Immature natural killer cell (primary cell): ENCODE measurements around the gene PKNOX2. TPM values are rescaled to one million over a fixed set of nuclear protein-coding genes. Genes with fewer than 3 reads are reported as not detected.

Experiments used
- DNase-seq, 3 donors: peaks; one replicate each; pipeline ENCODE4 v3.0.0; 2022; ENCODE audit warnings: mixed read lengths in 1 of 3
- H3K27ac Mint-ChIP-seq, 6 donors: one replicate each; pipeline ENCODE4 v1.8.0; 2020; ENCODE audit warnings: mixed read lengths in 6 of 6, mild to moderate bottlenecking in 5 of 6, inconsistent platforms in 4 of 6, moderate library complexity in 3 of 6
- H3K27me3 Mint-ChIP-seq, 3 donors: one replicate each; pipeline ENCODE4 v1.8.0; 2020 to 2021; ENCODE audit warnings: low read depth in 3 of 3, mild to moderate bottlenecking in 3 of 3, mixed read lengths in 3 of 3, moderate library complexity in 3 of 3, inconsistent platforms in 1 of 3
- H3K36me3 Mint-ChIP-seq, 3 donors: one replicate each; pipeline ENCODE4 v1.8.0; 2020; ENCODE audit warnings: mixed read lengths in 3 of 3, inconsistent platforms in 2 of 3, mild to moderate bottlenecking in 2 of 3
- H3K4me1 Mint-ChIP-seq, 2 donors: one replicate each; pipeline ENCODE4 v1.8.0; 2020; ENCODE audit warnings: inconsistent platforms in 2 of 2, mild to moderate bottlenecking in 2 of 2, mixed read lengths in 2 of 2, moderate library complexity in 1 of 2
- H3K4me3 Mint-ChIP-seq, 5 donors: one replicate each; pipeline ENCODE4 v1.8.0; 2020; ENCODE audit warnings: mild to moderate bottlenecking in 5 of 5, mixed read lengths in 5 of 5, inconsistent platforms in 3 of 5, moderate library complexity in 3 of 5
- H3K9me3 Mint-ChIP-seq, 6 donors: one replicate each; pipeline ENCODE4 v1.8.0; 2020; ENCODE audit warnings: mild to moderate bottlenecking in 6 of 6, mixed read lengths in 6 of 6, inconsistent platforms in 4 of 6, moderate library complexity in 3 of 6
- polyA plus RNA-seq, 3 donors: library from polyadenylated mRNA; unstranded; fragments of 300-500 nt; fragmentation: Illumina TruSeq; gene quantifications; one replicate each; pipeline ENCODE4 v1.2.3, GENCODE V29; 2021

PKNOX2 gene
- polyA plus RNA-seq, 3 donors from 2014 or later, result not detected

DNA sequence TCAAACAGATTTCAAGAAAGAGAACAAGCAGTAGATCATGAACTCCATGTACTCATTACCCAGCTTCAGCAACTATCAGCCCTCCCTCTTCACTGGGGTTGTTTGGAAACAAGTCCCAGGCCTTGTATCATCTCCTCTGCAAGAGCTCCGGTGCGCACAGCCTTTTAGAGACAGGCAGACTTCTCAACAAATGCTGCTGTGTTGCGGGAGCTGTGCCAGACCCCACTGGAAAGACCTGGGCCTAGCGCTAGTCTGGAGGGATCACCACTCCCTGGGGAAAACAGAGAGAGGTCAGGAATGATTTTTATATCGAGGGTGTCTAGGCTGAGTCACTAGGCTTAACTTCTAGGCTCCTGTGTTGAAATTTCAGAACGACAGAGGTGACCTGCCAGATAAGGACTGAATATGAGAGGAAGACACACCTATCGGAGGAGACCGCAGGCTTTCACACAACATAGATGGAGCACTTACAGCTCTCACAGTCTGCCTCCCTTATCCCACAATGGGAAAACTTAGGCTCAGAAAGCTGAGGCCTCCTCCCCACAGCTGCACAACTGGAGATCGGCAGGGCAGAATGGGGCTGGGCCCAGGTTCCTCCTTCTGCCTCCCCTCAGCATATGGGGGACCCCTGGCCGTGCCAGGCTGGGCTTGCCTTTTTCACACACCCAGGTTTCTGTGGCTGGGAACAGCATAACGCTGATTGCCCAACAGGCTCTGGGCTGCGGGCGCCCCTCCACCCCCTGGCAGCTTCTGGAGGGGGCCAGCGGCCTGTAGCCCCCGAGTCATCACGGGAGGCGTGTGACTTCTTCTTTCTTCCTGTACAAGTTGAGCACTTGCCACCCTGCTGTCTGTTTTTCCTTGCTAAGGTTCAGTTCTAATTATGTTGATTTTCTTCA, 86.0 kb downstream of the PKNOX2 start:
- DNase-seq, result no peak
- Mint-ChIP-seq H3K4me1 (no peaks in the 10 kb centered on the region), H3K36me3 (no peaks in the 10 kb centered on the region), H3K9me3 (no peaks in the 10 kb centered on the region), H3K27me3 (peaks cover 2 to 8% (median 3%) of the 10 kb centered on the region in 3 donors), H3K4me3 (no peak overlapping the region), H3K27ac (no peak overlapping the region)

DNA sequence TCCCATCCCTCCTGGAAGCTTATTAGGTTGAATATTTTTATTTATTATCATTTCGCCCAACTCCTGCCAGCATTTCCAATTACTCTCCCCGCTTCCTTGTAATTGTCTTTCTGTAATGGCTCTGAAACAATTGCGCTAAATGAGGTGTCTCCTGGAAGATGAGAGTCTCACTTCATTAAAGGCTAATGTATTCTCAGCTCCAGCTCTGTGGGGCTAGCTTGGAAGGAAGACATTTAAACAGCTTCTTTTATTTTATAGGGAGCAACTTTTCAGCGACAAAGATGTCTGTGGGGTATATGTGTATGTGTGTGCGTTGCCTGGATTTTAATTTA, 86.6 kb downstream of the PKNOX2 start:
- Mint-ChIP-seq H3K4me1 (no peaks in the 10 kb centered on the region), H3K36me3 (no peaks in the 10 kb centered on the region), H3K9me3 (no peaks in the 10 kb centered on the region), H3K27ac (no peak overlapping the region), H3K4me3 (no peak overlapping the region), H3K27me3 (peaks cover 2 to 6% (median 2%) of the 10 kb centered on the region in 3 donors)
- DNase-seq, result no peak

- H3K9me3 Mint-ChIP-seq, result no peaks in the 10 kb centered on the region
- H3K27ac Mint-ChIP-seq, result peak overlapping the region in 1 of 6 donors; percentile 5
- no peaks in the 10 kb centered on the region for H3K4me1 Mint-ChIP-seq
- peaks cover 2 to 6% (median 2%) of the 10 kb centered on the region in 3 donors for H3K27me3 Mint-ChIP-seq
- no peak for DNase-seq
- H3K4me3 Mint-ChIP-seq, result no peak overlapping the region
- H3K36me3 Mint-ChIP-seq, result no peaks in the 10 kb centered on the region
Measured at GRCh38 chr11:125251956-125252355, 87.4 kb downstream of the PKNOX2 start.

DNA sequence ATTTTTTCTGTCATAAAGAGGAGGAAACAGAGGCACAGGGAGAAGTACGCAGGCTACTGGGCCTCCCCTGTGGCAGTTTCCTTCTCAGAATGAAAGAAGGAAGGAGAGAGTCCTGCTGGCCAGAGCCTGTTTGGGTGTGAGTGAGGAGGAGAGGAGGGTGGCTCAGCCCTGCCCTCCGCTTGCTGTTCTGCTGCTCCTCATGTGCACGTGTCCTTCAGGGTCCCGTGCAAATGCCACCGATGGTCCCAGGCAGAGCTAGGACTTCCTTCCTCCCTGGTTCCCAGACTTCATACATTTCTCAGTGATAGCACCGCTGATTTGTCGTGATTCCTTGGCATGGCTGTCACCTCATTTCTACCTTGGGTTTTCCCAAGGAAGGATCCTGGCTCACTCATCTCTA, 88.7 kb downstream of the PKNOX2 start:
- peaks cover 1 to 6% (median 2%) of the 10 kb centered on the region in 3 donors for H3K27me3 Mint-ChIP-seq
- H3K4me1 Mint-ChIP-seq, result no peaks in the 10 kb centered on the region
- H3K27ac Mint-ChIP-seq, result no peak overlapping the region
- no peak for DNase-seq
- no peaks in the 10 kb centered on the region for H3K9me3 Mint-ChIP-seq
- H3K4me3 Mint-ChIP-seq, result no peak overlapping the region
- no peaks in the 10 kb centered on the region for H3K36me3 Mint-ChIP-seq

- no peak overlapping the region for H3K4me3 Mint-ChIP-seq
- H3K4me1 Mint-ChIP-seq, result no peaks in the 10 kb centered on the region
- no peaks in the 10 kb centered on the region for H3K9me3 Mint-ChIP-seq
- H3K27ac Mint-ChIP-seq, result no peak overlapping the region
- H3K27me3 Mint-ChIP-seq, result peaks cover 1 to 6% (median 2%) of the 10 kb centered on the region in 3 donors
- no peak for DNase-seq
- no peaks in the 10 kb centered on the region for H3K36me3 Mint-ChIP-seq
Measured at GRCh38 chr11:125253795-125254525, 89.4 kb downstream of the PKNOX2 start.

DNA sequence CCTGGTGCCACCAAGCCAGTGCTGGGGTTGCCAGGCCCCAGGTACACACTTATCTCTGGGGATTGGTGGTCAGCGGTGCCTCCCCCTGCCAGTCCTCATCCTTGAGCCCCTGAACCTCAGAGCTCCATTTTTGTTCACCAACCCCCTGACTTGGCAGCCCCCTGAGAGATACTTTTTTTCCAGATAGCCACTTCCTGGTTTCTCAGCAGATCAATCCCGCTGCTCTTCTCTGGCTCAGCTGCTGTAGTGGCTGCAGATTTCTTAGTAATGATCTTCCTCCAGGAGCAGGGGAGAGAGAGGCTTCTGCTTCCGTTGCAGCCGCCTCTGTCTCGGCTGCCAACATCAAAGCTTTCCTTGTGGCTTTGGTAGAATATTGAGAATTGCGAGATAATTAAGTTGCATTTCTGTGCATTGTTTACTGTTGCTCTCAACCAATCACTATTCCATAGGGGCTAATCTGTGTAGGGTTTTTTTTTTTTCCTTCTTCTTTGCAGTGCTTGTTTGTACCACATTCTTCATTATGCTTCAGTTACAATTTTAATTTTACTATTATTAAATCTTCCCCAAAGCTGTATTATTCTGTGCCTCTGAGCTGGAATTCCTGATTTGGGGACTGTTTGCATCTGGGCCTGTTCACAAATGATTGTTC, 92.1 kb downstream of the PKNOX2 start:
- peaks cover 2 to 9% (median 3%) of the 10 kb centered on the region in 3 donors for H3K27me3 Mint-ChIP-seq
- no peak for DNase-seq
- no peaks in the 10 kb centered on the region for H3K36me3 Mint-ChIP-seq
- H3K4me1 Mint-ChIP-seq, result no peaks in the 10 kb centered on the region
- no peaks in the 10 kb centered on the region for H3K9me3 Mint-ChIP-seq
- no peak overlapping the region for H3K4me3 Mint-ChIP-seq
- H3K27ac Mint-ChIP-seq, result no peak overlapping the region

DNA sequence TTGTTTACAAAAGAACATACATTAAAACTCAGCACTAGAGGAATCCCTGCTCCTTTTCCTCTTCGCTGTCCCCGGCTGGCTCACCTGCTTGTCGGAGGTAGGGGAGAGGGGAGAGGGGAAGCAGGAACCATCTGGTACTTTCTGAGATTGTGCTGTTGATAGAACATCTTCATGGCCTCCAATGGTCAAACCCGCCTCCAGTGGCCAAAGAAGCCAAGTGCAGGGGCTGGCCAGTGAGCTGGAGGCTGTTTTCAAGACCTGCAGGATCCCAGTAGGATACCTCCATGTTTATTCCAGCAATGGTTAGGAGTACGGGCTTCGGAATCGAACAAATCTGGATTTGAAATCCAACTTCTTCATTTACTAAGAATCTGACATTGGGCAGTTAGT, 92.6 kb downstream of the PKNOX2 start:
- no peak for DNase-seq
- Mint-ChIP-seq H3K27me3 (peaks cover 2 to 9% (median 6%) of the 10 kb centered on the region in 3 donors), H3K36me3 (no peaks in the 10 kb centered on the region), H3K4me3 (no peak overlapping the region), H3K4me1 (no peaks in the 10 kb centered on the region), H3K27ac (no peak overlapping the region), H3K9me3 (no peaks in the 10 kb centered on the region)

DNA sequence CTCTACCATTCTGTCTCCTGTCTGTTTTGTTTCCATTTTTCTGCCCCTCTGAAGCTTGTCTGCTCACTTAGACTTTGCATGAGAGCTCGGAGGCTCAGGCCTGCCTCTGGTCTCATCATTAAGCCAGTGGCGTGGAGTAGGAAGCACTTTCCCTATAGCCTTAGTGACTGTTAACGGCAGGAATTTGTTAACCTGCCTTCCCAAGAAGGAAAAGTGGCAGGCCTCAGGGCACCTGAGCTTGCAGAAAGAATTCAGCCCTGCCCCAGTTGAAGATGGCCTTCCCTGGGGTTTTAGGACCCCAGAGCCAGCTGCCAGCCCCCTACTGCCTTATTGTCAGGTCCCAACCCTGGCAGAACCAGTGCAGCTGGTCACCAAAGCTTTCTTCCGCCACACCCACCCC, 93.2 kb downstream of the PKNOX2 start:
- H3K27ac Mint-ChIP-seq, result no peak overlapping the region
- H3K4me1 Mint-ChIP-seq, result no peaks in the 10 kb centered on the region
- H3K27me3 Mint-ChIP-seq, result peaks cover 2 to 12% (median 6%) of the 10 kb centered on the region in 3 donors
- no peaks in the 10 kb centered on the region for H3K36me3 Mint-ChIP-seq
- no peak overlapping the region for H3K4me3 Mint-ChIP-seq
- no peak for DNase-seq
- H3K9me3 Mint-ChIP-seq, result no peaks in the 10 kb centered on the region

DNA sequence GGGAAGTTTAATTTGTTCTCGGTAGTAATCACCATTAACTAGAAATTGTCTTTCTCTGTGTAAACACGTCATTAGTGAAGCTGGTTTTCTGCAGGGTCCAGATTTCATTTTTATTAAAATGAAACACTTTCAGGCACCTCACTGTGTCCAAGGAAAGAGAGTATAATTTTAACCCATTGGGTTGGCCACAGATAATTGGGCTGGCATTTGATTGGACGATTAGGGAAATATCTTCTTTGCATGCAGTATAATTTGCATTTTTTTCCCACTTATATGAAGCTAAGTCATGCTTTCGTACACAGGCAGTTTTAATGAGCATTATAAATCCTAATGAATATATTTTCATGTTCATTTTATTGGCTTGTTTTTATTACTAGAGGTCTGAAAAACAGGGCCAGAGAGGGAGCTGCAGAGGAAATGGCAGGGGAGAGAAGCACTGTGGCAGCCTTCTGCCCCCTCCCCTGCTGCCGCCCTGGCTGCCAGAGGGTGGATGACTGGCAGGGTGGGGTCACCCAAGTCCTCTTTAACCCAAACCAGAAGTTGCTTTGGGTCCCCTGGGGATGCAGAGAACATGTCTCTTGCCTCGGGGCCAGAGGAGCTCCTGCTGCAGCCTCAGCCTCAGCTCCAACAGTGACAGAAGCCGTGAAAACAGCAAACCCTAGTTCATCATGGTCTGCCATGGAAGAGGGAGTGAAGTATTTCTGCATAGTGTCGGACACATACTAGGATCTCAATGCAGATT, 93.9 kb downstream of the PKNOX2 start:
- Mint-ChIP-seq H3K4me3 (no peak overlapping the region), H3K27ac (no peak overlapping the region), H3K27me3 (peaks cover 3 to 13% (median 6%) of the 10 kb centered on the region in 3 donors), H3K36me3 (no peaks in the 10 kb centered on the region), H3K4me1 (no peaks in the 10 kb centered on the region), H3K9me3 (no peaks in the 10 kb centered on the region)
- no peak for DNase-seq

GRCh38 chr11:125261588-125261987, 97.0 kb downstream of the PKNOX2 start:
- no peak for DNase-seq
- no peak overlapping the region for H3K27ac Mint-ChIP-seq
- H3K27me3 Mint-ChIP-seq, result peaks cover 3 to 20% (median 6%) of the 10 kb centered on the region in 3 donors
- no peaks in the 10 kb centered on the region for H3K4me1 Mint-ChIP-seq
- no peak overlapping the region for H3K4me3 Mint-ChIP-seq
- H3K36me3 Mint-ChIP-seq, result no peaks in the 10 kb centered on the region
- no peaks in the 10 kb centered on the region for H3K9me3 Mint-ChIP-seq

DNA sequence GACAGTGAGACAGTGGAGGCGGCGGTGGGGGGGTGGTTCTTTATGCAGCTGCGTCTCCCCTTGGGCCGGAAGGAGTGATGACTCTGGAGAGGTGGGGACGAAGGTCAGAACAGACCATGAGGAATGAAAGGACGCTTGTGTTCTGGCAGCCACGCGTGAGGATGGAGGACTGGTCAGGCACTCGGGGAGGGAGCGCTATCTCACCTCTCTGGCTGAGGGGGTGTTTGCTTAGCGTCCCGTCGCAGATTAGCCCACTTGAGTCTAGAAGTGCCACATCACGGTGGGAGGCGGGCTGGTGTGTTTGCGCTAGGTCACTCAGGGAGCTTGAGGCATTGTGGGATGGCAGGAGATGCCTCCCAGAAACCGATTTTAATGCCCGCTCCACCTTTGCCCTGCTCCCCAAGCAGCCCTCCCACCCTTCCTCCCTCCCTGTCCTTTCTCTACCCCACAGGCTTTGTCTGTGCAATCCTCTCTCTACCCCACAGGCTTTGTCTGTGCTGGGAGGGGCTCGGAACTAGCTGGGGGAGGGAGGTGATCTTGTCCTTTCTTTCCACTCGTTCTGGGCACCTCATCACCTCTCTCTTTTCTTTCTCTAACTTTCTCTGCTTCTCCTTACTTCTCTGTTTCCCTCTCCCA, 97.8 kb downstream of the PKNOX2 start:
- Mint-ChIP-seq H3K27me3 (peaks cover 3 to 21% (median 10%) of the 10 kb centered on the region in 3 donors), H3K4me3 (no peak overlapping the region), H3K36me3 (no peaks in the 10 kb centered on the region), H3K4me1 (no peaks in the 10 kb centered on the region), H3K27ac (no peak overlapping the region), H3K9me3 (no peaks in the 10 kb centered on the region)
- no peak for DNase-seq

DNA sequence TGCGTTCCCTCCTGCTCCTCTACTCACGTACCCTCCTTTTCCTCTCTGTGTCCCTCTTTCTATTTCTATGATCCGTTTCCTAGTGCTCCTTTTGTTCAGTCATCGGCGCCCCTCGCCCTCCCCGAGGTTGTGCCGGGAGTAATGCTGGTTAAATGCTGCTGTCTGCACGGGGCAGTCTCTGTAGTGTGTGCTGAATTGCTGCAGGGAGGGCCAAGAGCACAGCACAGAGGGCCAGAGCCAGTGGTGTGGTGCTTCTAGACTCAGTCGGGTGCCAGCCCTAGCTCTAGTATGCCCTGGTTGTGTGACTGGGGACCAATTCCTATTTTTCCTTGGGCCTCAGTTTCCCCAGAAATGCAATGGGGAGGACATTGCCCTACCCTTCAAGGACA, 98.3 kb downstream of the PKNOX2 start:
- Mint-ChIP-seq H3K36me3 (no peaks in the 10 kb centered on the region), H3K27ac (no peak overlapping the region)

DNA sequence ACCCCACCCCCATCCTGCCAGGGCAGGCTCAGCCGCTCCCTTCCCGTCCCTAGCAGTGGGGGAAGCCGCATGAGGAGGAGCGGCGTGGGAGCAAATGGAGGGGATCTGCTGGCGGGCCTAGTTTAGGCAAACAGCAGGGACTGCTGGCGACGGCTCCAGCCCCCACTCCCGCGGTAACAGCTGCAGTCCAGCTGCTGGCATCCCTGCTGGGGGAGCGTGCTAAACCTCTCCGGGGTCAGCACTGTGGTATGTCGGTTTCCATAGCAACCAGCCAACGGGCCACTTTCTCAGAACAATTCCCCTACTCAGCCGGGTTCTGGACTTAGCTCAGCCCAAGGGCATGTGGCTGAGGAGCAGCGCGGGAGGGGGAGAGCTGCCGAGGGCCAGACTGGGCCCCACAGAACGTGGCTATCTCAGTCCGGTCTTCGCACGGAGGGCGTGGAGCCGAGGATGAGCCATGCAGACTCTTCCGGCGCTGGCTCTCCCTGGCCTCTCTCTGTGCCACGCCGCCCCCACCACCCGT, 98.8 kb downstream of the PKNOX2 start:
- Mint-ChIP-seq H3K36me3 (no peaks in the 10 kb centered on the region), H3K4me3 (no peak overlapping the region), H3K4me1 (no peaks in the 10 kb centered on the region), H3K27me3 (peaks cover 3 to 19% (median 9%) of the 10 kb centered on the region in 3 donors), H3K27ac (no peak overlapping the region), H3K9me3 (no peaks in the 10 kb centered on the region)
- no peak for DNase-seq

More for the DNA sequence above, 98.3 kb downstream of the PKNOX2 start:
- no peak for DNase-seq
- Mint-ChIP-seq H3K9me3 (no peaks in the 10 kb centered on the region), H3K27me3 (peaks cover 3 to 21% (median 9%) of the 10 kb centered on the region in 3 donors), H3K4me3 (no peak overlapping the region), H3K4me1 (no peaks in the 10 kb centered on the region)
